ENCODE data around the gene MAPKAP1.
A peak's percentile ranks its signal among the peaks of the same experiment; 100 is the strongest.

Gene MAPKAP1

DNA sequence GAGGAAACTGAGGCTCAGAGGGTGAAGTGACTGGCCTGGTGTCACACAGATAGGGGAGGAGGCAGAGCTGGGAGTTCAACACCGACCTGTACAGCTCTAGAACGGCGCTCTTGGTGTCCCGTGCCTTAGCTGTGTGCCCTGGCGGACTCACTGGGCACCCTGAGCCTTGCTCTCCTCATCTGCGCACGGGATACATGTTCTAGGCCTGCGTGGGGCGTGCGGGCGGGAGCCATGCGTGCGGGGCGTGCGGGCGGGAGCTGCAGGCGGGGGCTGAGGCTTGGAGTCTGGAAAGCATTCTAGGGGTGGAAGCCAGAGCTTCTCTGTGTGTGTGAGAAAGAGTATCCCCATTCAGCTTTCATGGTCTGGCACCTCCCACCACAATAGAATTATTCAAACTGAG, 280.1 kb downstream of the MAPKAP1 start:
- no peak for DNase-seq

GRCh38 chr9:125425901-125426515, 281.0 kb downstream of the MAPKAP1 start:
- no peak for DNase-seq

DNA sequence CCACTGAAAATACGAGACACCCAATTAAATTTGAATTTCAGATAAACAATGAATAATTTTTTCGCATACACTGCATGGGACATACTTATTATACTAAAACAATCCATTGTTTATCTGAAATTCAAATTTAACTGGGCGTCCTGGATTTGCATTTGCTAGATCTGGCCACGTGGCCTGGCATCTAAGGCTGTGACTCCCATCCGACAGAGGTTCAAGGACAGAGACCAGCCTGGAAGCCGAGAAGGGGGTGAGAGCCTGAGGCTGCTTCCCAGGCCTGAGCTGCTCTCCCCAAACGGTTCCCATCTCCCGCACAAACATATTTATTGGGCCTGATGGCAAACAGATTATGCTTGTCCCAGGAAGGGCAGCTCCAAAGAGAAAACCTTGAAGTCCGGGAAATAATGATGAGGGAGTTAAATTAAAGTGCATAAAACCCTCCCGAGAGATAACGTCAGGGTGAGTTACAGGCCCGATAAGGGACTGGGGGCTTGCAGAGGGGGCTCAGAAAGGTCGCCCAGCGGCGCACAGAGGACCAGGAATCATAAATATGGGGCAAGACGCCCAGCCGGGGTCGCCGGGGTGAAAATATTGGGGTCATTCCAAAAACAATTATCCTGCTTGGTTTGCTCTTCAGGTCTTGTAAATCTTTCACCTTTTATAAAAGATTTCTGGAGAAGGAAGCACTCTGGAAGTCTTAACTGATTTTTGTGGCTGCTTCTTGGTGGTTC, 281.7 kb downstream of the MAPKAP1 start:
- no peak for DNase-seq

DNA sequence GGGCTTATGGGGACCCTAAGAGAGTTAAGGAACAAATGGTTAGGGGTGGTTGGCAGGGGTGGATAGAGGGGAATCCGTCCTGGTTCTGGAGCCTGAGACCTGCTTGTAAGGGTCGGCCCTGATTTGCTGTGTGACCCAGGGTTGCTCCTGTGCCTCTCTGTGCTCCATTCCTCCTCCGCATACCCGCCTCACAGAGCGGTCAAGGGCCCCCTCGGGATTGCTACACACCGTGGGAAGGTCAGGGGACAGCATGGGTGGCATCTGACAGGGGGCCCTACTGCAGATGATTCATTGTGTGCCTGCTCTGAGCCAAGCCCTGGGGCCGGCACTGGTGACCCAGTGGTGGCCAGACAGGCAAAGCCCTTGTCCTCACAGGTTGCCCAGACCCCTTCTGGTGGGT, 283.0 kb downstream of the MAPKAP1 start:
- DNase-seq, result no peak

DNA sequence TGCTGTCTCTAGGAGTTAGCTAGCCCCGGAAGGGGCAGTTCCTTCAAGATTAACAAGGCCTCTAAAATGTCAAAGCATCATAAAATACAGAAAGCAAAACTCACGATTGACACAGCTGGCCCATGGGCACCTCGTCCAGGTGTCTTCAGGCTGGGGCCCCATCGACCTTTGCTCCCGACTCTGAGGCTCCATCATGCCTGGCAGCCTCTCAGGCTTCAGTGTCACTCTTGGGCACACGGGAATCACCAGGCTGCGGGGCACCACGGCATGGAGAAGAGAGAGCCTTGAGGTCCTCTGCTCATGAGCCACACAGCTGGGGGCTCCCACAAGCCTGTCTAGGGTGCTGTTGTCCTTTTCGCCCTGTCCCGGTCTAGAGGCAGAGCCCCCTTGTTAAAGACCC, 284.2 kb downstream of the MAPKAP1 start:
- DNase-seq, result no peak

DNA sequence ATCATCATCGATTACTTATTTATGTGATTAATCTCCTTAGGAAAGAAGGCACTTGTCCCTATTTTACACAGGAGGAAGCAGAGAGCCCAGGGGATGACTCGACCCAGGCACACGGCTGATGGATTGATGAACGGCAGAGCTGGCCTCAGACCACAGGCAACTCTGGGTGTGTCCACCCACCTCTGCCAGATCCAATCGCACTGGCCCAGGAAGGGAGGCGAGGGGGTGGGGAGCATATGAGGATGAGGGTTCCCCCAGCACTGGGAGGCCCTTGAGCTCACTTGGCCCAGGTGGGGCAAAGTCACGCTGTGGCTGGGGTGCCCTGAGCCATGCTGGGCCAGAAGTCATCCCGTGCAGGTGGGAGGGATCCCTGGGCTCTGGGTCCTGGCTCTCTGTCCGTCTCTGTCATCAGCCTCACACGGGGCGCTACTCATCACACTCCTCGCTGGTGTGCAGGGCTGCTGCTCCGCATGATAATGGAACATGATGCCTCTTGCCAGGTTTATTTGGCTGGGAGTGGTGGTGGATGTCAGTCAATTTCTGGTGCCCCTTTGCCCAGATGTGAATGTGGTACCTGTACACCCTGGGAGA, 285.3 kb downstream of the MAPKAP1 start:
- no peak for DNase-seq

- no peak for DNase-seq
Observed at GRCh38 chr9:125421166-125421565, 285.8 kb downstream of the MAPKAP1 start.

- DNase-seq, result no peak
Observed at GRCh38 chr9:125418404-125418803, 288.6 kb downstream of the MAPKAP1 start.

GRCh38 chr9:125416517-125416916, 290.5 kb downstream of the MAPKAP1 start:
- DNase-seq, result no peak

DNA sequence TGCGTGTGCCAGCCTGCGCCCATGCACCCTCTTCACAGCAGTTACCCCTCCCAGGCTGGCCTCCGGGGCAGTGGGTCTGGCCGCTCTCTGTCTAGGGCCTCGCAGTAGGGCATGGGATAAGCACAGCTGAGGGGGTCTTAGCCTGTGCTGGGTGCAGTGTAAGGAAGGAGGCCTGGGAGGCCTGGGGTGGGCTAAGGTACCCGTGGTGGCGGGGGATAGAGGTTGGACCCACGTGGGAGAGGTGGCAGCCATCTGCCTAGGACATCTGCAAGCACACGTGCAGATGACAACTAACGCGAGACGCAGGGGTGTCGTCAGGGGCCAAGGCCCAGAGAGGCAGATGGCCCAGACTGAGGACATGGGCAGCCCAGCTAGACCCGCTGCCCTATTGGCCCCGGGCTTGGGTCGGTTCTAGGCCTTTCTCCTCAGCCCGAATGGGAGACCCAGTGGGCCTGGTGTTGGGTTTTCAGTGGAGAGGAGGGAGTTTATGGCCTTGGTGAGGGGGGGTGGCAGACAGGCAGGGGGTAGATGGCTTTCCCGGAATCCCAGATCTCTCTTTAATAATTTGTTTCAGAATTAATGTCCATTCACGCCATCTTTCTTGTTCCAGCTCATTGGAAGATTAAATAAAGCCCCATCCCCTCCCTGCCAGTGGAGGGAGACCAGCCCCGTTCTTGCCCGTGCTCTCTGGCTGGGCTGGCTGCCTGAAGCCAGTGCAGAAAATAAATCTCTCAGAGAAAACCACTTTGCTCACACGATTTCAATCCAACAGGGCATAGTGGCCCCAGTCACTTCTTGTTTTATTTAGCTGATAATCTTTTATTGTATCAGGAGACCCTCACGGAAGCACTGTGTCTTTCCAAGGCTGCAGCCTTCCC, 291.2 kb downstream of the MAPKAP1 start:
- DNase-seq, result no peak

DNA sequence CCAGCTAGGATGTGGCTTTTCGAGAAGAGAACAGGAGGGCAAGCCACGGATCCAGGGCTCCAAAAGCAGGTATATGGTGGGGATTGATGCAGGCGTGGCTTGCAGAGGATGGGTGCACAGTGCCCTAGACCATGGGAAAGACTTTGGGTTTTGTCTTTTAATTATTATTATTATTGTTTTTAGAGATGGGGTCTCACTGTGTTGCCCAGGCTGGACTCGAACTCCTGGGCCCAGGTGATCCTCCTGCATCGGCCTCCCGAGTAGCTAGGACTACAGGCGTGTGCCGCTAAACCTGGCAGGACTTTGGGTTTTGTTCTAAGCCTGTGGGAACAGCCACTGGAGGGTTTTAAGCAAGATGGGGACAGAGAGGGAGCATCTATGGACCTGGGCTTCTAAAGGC, 293.4 kb downstream of the MAPKAP1 start:
- DNase-seq, result no peak

- DNase-seq, result no peak
Observed at GRCh38 chr9:125412166-125412565, 294.8 kb downstream of the MAPKAP1 start.

- DNase-seq, result no peak
Observed at GRCh38 chr9:125411171-125411756, 295.7 kb downstream of the MAPKAP1 start.

GRCh38 chr9:125410522-125410894, 296.5 kb downstream of the MAPKAP1 start:
- no peak for DNase-seq

GRCh38 chr9:125409637-125410521, 297.1 kb downstream of the MAPKAP1 start:
- DNase-seq, result peak in 1 of 2 donors; percentile 61

GRCh38 chr9:125409217-125409636, 297.8 kb downstream of the MAPKAP1 start:
- DNase-seq, result no peak

DNA sequence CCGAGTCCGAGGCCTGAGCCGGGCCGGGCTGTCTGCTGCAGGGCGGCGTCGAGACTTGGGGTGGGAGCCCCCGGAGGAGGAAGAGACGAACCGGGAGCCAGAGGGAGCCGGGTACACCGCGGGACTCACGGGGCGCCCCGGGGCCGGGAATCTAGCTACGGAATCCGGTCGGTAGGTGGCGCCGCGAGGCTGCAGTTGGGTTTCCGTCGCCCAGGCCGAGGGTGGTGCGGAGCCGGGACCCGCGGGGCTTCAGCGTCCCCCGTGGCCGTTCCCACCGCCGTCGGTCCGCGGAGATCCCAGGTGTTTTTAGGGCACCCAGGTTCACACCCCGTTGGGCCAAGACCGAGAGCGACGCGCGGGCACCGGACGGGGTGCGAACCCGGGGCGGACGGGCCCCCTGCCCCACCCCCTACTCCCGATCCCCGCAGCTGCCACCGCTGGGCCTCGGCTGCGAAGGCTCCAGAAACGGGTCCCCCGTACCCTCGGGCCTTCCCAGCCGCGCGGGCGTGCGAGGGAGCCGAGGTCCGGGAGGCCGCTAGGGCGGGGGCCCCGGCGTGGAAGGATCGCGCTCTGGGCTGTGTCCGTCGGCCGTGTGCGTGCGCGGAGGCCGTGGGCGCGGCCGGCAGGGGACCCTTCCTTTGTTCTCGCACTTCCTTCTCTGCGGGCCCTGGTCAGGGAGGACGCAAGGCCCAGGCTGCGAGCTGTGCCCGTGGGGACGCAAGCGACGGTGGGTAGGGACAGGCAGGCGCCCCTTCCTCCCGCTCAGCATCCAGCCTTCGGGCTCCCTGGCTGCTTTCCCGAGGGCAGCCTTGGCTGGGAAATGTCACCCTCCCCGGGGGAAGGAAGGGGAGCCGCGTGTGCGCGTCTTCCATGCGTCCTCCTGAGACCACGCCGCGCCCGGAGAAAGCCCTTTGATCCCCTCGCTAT, 298.8 kb downstream of the MAPKAP1 start:
- peak; percentile 63 to 69 for DNase-seq

DNA sequence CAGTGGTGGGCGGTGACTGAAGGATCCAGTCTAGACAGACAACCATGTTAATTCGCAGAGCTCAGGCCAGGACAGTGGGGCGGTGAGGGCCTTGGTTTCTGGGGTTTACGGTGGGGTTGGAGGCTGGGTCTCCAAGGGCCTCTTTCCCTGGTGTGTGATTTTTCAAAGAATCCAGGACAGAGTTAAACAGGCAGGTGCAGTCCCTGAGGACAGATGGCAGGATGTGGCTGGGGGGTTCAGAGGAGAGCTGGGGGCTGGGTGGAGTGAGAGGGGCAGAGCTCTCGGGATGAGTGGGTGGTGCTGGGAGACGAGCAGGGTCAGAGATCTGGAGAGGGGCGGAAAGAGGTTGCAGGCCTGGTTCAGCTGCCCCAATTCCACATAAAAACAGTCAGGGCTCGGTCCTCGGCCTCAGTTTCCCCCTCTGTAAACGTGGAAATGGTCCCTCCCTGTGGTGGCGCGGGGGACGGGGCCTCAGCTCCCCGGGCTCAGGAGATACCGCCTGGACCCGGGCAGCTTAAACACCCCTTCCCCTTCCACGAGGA, 299.5 kb downstream of the MAPKAP1 start:
- no peak for DNase-seq

DNA sequence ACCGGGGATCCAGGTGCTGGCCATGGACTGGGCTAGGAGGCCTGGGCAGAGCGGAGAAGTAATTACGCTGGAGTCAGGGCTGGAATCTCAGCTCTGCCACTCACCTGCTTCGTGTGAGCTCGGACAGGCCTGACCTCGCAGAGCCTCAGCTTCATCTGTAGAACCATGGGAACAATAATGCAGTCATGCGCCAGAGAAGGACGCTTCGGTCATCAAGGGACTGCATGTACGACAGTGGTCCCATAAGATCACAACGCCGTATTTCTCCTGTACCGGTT, 300.3 kb downstream of the MAPKAP1 start:
- no peak for DNase-seq

DNA sequence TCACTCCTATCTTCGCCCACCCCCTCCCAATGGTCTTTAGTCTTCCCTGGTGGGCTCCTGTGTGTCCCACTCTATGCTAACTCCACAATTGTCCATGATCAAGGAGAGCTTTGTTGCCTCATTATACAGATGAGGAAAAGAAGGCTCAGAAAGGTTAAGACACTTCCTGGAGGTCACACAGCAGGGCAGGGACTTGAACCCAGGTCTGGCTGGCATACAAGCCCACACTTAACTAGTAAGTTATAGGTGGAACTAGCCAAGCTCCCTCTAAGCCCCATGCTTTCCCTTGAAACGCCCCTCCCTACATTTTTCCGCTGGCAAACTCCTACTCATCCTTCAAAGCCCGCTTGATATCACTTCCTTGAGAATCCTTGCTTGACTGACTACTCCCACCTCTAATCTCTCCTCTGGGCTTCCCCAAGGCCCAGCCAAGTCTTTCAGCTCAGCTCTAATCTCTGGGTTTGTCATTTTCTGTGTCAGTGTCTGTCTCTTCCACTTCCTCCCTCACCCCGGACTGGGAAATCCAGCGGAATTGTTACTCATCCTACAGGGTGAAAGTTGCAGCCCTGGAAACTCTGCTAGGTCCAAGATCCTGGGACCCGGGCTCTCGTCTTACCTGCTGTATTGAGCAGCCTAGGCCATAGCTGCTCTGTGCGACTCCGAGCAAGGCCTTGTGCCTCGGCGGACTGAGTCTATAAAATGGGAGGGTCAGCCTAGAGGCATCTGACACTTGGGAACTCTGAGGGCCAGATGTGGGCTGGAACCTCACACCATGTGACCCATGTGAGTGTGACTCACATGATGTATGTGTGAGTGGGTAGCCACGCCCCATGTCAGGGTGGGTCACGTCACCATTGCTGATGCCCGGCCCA, 300.8 kb downstream of the MAPKAP1 start:
- no peak for DNase-seq
